Activated CD4-positive, alpha-beta T cell treated with anti-CD3 and anti-CD28 coated beads, Interleukin-2, amount 50 U/mL, for 1 hour (primary cell): ENCODE measurements around the gene ARHGAP26.

ENCODE experiments used
- DNase-seq: peaks from one replicate; pipeline ENCODE4 v3.0.0-alpha.2; 2020

Gene ARHGAP26

DNA sequence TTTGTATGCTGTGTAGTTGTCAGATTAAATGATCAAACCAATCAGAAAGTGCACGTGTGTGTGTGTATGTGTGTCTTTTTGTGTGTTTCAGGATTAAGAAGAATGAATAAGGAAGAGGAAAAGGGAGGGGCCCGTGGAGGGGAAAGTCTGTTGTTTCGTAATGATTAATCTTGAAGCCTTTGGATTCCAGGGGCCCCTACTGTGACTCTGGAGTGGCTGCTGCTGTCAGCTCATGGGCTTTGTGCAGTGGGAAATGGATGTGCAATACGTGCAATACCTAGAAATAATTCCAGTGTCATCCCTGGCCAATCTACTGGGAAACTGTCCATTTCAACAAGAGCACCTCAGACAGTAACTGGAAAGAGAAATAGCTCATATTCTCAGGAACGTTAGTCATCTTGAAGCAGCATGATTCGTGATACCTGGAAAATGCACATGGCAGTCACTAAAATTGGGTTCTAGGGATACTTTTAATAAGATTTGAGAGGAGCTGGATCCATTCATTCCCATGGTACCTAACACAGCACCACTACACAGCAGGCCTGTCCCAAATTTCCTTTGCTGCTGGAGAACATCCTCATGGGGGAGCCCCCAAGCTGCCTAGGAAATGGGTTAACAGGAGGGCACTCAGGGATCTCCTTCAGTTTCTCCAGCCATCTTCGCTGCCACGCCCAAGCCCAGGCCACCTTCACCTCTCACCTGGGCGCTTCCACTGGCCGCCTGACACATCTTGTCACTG is 447.1 kb downstream of the ARHGAP26 start:
- DNase-seq = no peak

DNA sequence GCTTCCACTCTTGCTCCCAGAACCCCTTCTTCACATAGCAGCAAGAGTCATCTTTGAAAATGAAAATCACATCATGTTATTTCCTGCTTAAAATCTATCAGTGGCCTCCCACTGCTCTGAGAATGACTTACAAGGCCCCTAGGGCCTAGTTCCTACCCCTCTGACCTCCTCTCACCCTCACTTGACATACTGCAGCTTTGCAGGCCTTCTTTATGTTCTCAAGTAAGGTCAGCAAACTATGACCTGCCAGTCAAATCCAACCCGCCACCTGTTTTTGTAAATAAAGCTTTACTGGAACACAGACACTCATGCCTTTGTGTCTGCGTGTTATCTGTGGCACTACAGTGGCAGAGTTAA is 447.6 kb downstream of the ARHGAP26 start:
- no peak for DNase-seq

DNA sequence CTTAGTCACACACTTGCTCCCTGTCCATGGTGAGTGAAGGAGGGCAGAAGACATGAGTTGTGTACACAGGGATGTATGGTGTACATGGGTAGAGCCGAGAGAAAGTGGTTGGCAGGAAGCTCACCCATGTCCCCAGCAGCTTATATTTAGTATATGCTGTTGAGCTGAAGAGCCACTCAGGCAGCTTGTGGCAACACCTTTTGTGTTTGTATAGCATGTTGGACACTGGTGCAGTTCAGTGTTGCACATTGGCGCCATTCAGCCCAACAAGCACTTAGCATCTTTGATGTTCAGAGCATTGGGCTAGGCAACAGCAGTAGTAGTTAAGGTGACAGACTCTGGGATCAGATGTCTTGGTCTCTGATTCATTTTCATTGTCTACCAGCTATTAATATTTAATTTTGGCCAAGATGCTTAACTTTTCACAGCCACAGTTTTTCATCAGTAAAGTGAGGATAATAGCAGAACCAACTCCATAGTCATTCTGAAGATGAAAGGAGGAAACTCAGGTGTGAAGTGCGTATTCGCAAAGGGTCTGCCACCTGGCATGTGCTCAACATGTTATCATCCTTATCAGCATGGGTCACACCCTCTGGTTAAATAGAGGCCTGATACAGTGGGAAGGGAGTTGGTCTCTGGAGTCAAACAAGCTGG is 448.5 kb downstream of the ARHGAP26 start:
- DNase-seq = no peak

DNA sequence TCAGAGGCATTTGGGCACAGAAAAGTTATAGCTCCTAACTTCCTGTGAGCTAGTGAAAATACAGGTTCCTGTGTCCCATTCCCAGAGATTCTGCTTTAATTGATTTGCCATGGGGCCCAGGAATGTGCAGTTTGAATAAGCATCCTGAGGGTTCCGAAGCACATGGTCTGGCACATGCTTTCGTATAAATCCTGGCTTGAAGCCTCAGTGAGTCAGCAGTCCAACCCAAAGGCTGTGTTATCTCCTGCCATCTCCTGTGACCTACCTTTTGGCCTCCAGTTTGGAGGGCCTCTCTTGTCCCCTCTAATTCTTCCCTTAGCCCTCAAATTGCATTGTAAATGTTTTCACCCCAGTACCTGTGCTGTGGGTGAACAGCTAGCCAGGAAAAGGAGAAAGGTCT is 449.5 kb downstream of the ARHGAP26 start:
- DNase-seq = no peak

DNA sequence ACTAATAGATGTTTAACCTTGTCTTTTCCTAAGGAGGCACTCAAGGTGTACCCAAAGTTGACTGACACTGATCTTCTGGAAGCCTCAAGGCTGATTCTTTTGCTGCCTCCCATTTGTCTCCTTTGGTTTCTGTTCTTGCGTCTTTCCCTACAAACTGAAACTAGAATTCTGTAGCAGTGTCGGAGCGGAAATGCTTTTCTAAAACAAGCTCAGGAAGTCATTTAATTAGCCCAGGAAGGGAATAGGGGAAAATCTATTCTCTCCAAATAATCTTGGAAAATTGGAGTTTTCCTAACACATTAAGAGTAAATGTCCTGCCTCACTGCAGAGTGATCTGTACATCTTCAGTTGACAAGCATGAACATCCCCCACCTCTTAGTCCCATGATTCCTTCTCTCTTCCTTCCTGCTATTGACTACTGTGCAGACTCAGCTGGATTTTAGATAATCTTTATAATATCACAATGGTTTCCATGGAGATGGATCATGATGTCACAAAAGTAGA is 450.6 kb downstream of the ARHGAP26 start:
- DNase-seq = no peak

DNA sequence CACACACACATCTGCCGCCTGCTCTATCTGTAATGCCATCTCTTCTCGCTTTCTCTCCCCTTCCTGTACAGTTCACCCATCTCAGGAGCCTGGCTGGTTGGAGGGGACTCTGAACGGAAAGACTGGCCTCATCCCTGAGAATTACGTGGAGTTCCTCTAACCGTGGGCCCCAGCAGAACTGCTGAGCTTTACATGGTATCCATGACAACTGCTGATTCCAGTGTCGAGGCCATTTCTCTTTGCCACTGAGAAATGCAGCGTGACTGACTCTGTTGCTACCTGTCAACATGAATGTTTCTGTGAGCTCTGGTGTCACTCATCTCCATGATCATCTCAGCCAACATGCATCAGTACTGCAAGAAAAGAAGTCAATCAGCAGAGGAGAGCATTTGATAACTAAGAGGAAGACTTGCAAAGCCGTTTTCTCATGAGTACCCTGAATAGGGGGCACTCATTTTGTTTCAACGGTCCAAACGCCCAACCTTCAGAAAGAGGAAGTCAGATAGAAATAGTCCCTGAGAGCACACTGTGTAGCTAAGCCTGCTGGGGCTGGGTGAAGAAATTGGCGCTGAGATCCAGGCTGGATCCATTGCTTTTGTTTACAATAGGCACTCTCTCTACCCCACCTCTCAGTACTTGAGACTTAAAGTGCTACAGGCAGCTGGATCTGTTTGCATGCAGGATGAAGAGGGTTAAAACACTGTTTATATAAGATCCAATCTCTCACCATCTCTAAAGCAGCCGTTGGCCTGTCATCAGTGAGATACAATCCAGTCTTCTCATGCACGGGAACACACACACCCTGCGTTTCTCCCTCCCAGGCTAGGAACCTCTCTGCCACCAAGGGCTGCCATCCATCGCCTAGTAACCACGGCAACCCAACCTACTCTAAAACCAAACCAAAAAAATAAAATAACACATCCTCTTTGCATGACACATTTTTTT is 452.4 kb downstream of the ARHGAP26 start:
- DNase-seq = peak; percentile 54

DNA sequence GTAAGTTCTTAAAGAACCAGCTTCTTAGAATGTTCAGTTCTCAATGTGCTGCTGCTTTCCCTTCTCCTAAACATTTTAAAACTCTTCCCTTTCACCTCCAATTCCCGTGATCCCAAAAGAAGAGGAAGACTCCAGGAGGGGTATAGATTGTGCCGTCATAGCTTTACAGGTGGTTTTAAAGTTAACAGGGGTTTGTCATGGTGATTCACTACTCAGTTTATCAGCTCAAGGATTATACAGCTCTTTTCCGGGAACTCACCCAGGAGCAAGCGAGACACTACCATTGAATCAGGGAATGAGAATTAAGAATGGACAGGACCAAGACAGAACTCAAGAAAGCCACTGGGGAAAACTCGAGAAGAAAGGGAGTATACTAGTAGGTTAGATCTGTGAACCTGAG is 454.5 kb downstream of the ARHGAP26 start:
- DNase-seq = no peak

DNA sequence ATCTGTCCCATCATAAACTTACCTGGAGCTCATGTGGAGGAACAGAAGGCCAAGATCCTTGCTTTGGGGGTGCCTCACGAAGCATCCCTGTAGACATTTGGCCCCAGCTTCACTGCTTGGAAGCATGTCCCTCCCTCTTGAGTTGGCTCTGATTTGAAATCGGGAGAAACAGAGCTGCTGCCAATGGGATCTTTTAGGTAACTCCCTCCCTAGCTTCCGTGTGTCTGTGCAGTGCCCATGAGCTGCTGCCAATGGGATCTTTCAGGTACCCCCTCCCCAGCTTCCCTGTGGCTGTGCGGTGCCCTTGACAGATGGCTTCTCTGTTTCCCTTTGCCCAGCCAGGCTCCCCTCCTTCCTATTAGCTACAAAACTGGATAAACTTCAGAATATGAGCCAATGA is 455.3 kb downstream of the ARHGAP26 start:
- DNase-seq = no peak

DNA sequence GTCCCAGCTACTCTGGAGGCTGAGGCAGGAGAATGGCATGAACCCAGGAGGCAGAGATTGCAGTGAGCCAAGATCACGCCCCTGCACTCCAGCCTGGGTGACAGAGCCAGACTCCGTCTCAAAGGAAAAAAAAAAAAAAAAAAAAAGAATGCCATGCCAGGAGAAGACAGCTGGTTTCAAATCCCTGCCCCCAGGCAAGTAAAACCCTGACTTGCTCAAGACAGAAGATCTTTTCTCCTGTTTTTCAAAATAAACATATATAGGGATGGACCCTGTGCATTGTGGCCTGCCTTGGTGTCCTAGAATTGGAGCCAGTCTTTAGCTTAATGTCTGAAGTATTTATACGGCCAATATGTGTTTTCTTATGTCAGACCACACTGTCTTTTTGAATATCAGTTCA is 456.2 kb downstream of the ARHGAP26 start:
- DNase-seq = no peak

DNA sequence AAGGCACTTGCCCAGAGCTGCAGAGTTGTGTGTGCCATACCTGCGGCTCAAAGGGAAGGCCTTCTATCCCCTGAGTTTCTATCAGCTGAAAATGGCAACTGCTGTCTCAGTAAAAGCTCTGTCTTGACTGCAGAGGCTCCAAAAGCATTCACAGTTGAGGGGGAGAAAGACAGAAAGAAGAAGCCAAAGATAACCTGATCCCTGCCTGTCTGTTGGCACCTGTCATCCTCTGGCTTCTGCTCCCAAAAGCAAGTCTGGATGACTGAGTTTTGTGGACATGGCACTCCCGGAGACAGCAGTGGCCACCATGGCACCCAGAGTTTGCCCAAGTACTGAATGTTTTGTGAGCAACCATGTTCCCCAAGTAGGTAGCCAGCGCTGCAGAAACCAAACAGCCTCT is 456.7 kb downstream of the ARHGAP26 start:
- DNase-seq = no peak

DNA sequence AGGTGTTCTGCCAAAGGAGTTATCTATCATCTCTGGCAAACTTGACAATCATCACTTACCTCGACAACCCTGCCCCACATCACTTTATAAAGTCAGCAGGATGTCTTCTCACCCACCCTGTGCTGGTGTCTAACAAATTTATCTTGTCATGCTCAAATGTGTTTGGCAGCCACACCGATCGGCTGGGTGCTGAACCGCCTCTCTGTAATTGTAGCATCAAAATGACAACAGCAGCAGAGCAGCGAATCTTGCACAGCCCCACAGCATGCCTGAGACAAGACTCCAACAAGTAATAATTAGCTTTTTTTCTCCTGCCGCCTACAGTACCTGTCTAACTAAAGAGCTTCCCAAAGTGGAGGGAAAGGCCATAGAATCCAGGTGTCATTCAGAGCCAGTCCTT is 457.1 kb downstream of the ARHGAP26 start:
- DNase-seq = no peak

DNA sequence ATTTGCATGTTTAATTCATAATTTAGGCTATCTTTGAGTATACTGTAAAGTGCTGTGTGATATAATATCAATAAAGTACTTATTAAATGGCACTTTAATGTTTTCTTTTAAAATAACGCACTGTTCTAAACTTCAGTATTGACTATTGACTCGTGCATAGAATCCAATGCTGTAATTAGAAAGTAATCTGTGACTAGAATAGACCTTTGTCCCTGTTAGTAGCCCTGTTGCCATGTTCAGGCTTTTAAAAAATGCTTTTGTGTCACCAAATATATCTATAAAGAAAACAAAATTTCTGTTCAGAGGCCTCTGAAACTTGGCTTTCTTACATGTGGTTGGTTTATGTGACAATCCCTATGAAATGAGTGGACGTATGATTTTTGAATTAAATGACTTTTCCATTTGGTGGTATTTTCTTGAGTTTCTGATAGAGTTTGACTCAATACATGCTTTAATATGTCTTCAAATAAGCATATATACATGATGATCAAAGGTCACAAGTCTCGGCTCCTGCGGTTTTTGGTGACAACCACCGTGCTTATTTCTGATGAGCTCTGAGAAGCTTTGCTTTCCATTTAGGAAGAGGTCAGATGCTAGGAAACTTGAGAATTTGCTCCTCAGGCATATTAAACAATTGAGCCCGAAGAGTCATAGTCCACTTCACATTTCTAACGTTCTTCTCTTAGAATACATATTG is 458.6 kb downstream of the ARHGAP26 start:
- DNase-seq = no peak

DNA sequence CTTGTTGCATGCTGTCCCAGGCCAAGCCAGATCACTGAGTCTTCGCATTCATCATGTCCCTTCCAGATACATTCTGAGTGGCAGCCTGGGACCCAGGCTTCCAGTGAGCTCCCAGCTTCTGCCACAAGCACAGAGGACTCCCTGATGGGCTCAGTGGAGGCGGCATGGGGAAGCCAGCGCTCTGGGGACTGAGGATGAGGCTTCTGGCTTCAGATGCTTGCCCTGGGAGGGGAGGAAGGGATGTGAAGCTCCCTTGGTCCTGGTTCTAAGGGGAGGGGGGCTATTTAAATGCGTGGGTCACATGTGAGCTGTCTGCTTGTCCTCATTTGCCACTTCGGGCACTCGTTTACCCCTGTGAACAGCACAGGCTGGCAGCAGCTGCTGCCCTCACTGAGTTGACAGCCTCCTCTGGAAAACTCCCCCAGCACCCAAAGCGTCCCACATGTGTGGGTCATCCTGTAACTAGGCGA is 459.3 kb downstream of the ARHGAP26 start:
- DNase-seq = no peak

DNA sequence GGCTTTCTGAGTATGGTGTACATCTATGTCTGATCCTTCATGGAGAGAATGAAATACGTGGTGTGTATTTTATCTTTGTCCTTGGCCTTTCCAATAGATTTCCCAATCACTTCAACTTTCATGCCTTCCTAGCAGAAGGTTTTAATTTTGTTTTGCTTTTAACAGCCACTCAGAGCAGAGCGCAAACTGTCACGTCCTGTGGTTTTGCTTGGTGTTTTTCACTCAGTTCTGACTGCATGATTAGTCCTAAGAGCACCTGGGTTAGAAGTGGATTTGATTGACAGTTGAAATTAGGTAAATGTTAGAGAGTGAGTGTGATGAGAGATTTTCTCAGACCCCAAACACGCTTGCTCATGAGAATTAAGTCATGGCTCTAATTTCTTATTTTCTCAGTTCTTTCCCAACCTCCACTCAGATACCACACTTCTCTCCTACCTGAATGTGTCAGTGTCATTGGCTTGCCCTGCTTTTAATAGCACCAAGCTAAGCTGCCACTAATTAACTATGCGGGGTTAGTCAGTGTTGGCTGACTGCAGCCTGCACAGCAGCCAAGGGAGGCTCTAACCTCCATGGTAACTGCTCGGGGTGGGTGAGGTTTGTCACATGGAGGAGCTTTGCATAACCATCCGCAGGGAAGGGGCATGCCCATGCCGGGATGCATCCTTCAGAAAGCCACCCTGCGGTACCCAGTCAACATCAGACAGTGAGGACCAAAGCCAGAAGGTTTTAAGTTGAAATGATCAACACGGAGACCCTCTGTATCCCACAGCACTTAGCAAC is 459.9 kb downstream of the ARHGAP26 start:
- DNase-seq = peak; percentile 21

DNA sequence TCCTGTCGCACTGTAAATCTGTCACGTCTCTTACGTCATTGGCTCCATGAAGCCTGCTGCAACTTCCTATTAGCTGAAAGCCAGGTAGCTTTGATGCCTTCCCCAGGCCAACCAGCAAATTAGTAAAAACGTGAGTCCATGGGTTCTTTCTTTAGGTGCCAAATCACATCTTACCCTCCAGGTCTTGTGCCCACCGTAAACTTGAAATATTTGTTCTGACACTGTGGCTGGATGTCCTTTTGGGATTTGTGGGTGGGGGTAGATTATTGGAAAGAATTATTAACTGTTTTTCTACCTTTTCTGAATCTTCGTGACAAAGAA is 460.5 kb downstream of the ARHGAP26 start:
- no peak for DNase-seq

DNA sequence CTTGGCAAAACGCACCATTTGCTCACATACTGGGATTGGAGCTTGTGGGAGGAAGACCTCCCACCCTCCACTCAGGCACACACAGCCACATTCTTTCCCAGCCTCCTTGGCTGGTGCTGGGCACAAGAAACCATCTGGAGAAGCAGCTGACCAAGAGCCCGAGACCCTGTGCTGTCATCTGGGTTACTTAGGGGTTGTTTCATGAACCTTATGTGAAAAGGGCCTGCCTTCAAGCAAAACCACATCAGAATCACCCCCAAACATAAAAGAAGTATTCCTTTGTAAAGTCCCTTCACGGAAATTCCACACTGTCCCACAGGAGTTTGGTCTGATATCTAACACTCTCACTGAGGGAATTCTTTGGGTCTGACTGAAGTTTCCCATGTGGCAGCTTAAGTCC is 461.2 kb downstream of the ARHGAP26 start:
- DNase-seq = no peak

DNA sequence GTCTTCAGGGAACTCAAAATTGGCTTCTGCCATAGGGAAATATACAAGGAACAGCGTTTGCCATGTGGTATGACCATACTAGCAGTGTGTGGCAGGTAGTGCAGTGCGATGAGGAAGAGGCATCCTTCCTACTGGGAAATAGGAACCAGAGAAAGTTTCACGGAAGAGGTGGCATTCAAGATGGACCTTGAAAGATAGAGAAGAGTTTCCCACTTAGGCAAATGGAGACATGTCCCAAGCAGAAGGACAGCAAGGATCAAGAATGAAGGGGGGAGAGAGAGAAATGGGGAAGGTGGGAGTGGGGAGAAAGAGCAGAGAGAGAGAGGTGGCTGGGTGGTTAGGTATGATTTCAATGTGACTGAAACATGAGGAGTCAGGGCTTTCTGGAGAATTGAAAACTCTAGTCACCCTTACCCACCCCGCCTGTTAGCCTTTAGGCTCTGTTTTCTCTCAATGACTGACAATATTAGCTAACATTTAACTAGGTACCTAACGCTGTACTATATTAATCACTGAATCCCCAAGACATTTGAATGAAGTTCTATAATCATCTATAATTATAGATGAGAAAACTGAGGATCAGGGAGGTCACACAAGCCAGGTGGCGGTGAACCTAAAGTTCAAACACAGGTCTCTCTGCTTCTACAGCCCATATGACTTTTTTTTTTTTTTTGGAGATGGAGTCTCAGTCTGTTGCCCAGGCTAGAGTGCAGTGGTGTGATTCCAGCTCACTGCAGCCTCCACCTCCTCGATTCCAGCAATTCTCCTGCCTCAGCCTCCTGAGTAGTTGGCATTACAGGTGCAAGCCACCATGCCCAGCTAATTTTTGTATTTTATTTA is 462.0 kb downstream of the ARHGAP26 start:
- no peak for DNase-seq

DNA sequence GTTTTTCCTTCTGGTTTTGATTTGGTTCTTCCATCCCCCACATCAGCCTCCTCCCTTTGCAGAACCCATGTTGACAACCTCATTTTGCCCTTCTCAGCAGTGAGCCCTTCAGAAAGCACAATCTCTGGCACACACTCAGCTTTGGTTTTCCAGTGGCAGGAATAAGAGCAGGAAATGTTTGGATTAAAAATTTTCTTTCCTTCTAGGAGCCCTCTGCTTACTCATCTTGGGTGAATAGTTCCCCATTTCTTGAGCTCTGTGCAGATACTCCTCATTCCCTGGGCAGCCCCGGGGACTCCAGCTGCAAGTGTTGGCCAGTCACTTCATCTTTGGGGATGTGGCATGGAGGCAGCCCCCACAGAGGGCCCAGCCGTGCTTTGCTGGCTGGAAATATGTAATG is 462.9 kb downstream of the ARHGAP26 start:
- no peak for DNase-seq

DNA sequence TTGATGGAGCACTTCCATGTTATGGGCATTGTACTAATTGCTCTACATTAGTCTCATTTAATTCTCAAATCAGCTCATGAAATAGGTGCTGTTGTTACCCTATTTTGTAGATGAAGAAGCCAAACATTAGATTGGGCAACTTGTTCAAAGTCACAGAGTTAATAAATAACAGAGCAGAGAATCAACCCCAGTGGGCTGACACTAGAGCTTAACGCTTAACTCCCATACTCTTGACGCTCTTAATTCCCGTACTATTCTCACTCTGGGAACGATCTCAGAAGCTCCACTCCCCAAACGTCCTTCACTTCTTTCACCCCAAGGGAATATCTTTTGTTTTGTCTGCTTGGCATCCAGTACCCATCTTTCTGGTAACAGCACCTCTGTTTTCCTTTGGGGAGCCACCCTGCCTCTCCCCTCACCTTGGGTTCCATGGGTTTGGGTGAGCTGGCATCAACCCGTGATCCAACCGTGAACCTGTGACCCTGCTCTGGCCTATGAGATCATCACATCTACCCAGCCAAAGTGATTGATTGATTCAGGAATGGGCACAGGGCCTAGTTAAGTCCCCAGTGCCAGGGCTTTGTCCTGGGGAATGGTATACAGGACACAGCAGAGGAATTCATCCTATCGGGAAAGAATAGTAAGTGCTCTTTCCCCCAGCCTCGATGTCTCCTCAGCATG is 464.1 kb downstream of the ARHGAP26 start:
- DNase-seq = no peak

DNA sequence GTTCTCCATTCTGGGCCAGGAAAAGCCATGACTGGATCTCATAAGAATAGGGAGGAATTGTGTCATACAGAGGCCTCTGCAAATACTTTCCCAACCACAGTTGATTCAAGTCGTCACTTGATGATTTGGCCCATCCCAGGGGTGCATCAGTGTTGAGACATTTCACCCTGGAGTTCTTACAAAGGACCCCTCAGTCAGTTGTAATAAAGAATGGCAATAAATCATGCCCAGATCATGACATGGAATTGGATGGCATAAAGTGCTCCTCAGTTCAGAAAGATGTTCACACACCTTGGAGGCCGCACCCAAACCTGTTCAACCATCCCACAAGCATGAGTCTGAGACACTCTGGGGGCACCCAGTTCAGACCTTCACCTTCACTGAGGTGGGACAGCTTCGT is 465.2 kb downstream of the ARHGAP26 start:
- DNase-seq = no peak

DNA sequence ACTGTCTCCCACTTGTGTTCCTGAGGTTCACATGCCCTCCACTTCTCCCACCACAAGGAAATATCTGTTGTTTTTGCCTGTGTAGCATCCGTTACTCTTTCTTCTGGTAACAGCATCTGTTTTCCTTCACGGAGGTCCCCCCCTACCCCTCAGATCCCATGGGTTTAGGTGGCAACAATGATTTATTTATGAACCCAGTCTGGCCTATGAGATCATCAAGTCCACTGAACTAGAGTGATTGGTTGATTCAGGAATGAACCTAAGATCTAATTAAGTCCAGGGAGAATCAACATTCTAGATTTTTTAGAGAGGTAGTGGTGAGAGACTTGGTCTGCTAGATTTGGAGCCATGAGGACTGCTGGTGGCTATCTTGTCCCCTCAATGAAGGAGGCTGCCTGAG is 466.5 kb downstream of the ARHGAP26 start:
- no peak for DNase-seq
